GM12878 (cell line): ENCODE results near the gene RBMS3. TPM values are rescaled to one million over a fixed set of nuclear protein-coding genes. Genes with fewer than 3 reads are reported as not detected.

Source experiments
- ASH2L ChIP-seq: fragments of 300-600, 200-600 bp; sonication (generic); IDR thresholded peaks from 2 replicates; pipeline ENCODE4 v1.6.1; 2017; ENCODE audit warnings: low read depth, mild to moderate bottlenecking, borderline replicate concordance
- CREM ChIP-seq: IDR thresholded peaks from 2 replicates; pipeline ENCODE4 v1.6.1; 2014; ENCODE audit warnings: antibody characterized with exemption, low read depth
- MAX ChIP-seq: IDR thresholded peaks from 2 replicates; pipeline ENCODE4 v1.6.1; 2012; ENCODE audit warnings: low read depth, low read length, improper control_type of control experiment
- MEF2A ChIP-seq: IDR thresholded peaks from 2 replicates; pipeline ENCODE4 v1.6.1; 2011; ENCODE audit warnings: low read depth, mild to moderate bottlenecking, low read length, moderate library complexity; ENCODE audit not compliant: insufficient read depth
- NFIC ChIP-seq: IDR thresholded peaks from 2 replicates; pipeline ENCODE4 v1.6.1; 2012; ENCODE audit warnings: low read depth, mild to moderate bottlenecking, inconsistent platforms, low read length, moderate library complexity
- NFYB ChIP-seq: IDR thresholded peaks from 2 replicates; pipeline ENCODE4 v1.6.1; 2011; ENCODE audit warnings: low read depth, mild to moderate bottlenecking, low read length, improper control_type of control experiment, moderate library complexity; ENCODE audit not compliant: insufficient read depth
- PBX3 ChIP-seq: IDR thresholded peaks from 2 replicates; pipeline ENCODE4 v1.6.1; 2011; ENCODE audit warnings: mild to moderate bottlenecking, low read depth, low read length, moderate library complexity; ENCODE audit not compliant: insufficient replicate concordance
- RAD51 ChIP-seq: fragments of 450-650 bp; IDR thresholded peaks from 2 replicates; pipeline ENCODE4 v1.6.1; 2016; ENCODE audit warnings: moderate library complexity, mild to moderate bottlenecking, inconsistent platforms
- SMC3 ChIP-seq: IDR thresholded peaks from 2 replicates; pipeline ENCODE4 v1.6.1; 2011; ENCODE audit warnings: low read length, improper control_type of control experiment, borderline replicate concordance
- ZNF592 ChIP-seq: fragments of 450-650 bp; IDR thresholded peaks from 2 replicates; pipeline ENCODE4 v1.6.1; 2017; ENCODE audit warnings: mild to moderate bottlenecking, moderate library complexity
- polyA plus RNA-seq, 11 experiments: library from polyadenylated mRNA; depleted of rRNA in 4 of 11; unstranded in 6 of 11; stranded (reverse) in 5 of 11; fragments of >200 nt; fragmentation: Nextera tagmentation in 4 of 11; fragmentation: Illumina TruSeq in 1 of 11; extraction: Ambion mirVana in 4 of 11; extraction: Trizol in 1 of 11; gene quantifications; 1 replicate in 1 of 11; 2 replicates in 10 of 11; pipeline versions ENCODE4 v1.2.1 to v1.2.3, GENCODE V29; 2011 to 2016; ENCODE audit warnings: inconsistent platforms in 2 of 11, missing spikeins in 2 of 11, low read depth in 1 of 11
- total RNA-seq, 4 experiments: library from RNA; depleted of rRNA in 3 of 4; stranded (reverse); fragments of >200 nt in 3 of 4; fragmentation: Illumina TruSeq in 1 of 4; extraction: Trizol in 1 of 4; gene quantifications; 2 replicates each; pipeline versions ENCODE4 v1.2.1 to v1.2.3, GENCODE V29; 2013 to 2021

RBMS3 gene
- total and polyA plus RNA-seq, 10 of the 15 experiments (the other 5 are each of a cell fraction or from before 2014, with no cell fraction given) = 0.79 to 4.7 (median 3.1) TPM

GRCh38 chr3:29516164-29516563 lies 235.3 kb downstream of the RBMS3 start (continued):
- TF ChIP-seq ZNF592 = no peak
- no peak for TF ChIP-seq NFIC
- TF ChIP-seq NFYB = no peak
- no peak for TF ChIP-seq RAD51
- TF ChIP-seq ASH2L = no peak
- no peak for TF ChIP-seq MEF2A
- no peak for TF ChIP-seq MAX
- no peak for TF ChIP-seq SMC3
- TF ChIP-seq PBX3 = no peak
- no peak for TF ChIP-seq CREM
